GM18870 (cell line): ENCODE results near the gene KRT81.
"Not testable (repeated sequence)": the region's sequence is repeated elsewhere in the genome, so short reads cannot be mapped to it uniquely, and the experiment has no call there.

Source experiments
- ATAC-seq: cut with Tn5 transposase; IDR thresholded peaks from one replicate; pipeline ENCODE4 v1.9.1; 2021; ENCODE audit warnings: moderate library complexity; ENCODE audit not compliant: unreplicated experiment

Gene KRT81

GRCh38 chr12:52278575-52279421 lies 12.5 kb downstream of the KRT81 start:
- ATAC-seq: no peak

GRCh38 chr12:52277486-52278245 lies 13.7 kb downstream of the KRT81 start:
- ATAC-seq: no peak

GRCh38 chr12:52275686-52276085 lies 15.6 kb downstream of the KRT81 start:
- no peak for ATAC-seq

- ATAC-seq: no peak
Observed at GRCh38 chr12:52274521-52275120, 16.7 kb downstream of the KRT81 start, which contains the start of gene KRT86. Gene KRT86, plus strand, starts transcription at chr12:52274645. Its CDS starts 27,272 bp downstream, at chr12:52301917.

- no peak for ATAC-seq
Observed at GRCh38 chr12:52271158-52271557, 20.2 kb downstream of the KRT81 start.

- ATAC-seq: no peak
Observed at GRCh38 chr12:52270541-52271070, 20.7 kb downstream of the KRT81 start.

- ATAC-seq: no peak
Observed at GRCh38 chr12:52268212-52268611, 23.1 kb downstream of the KRT81 start.

- ATAC-seq: no peak
Observed at GRCh38 chr12:52267699-52268098, 23.6 kb downstream of the KRT81 start.

- ATAC-seq: no peak
Observed at GRCh38 chr12:52267266-52267665, 24.1 kb downstream of the KRT81 start.

GRCh38 chr12:52266514-52266913 lies 24.8 kb downstream of the KRT81 start:
- ATAC-seq: no peak

- ATAC-seq: no peak
Observed at GRCh38 chr12:52264435-52264825, 26.9 kb downstream of the KRT81 start.

- no peak for ATAC-seq
Observed at GRCh38 chr12:52263761-52264434, 27.4 kb downstream of the KRT81 start.

GRCh38 chr12:52262286-52262685 lies 29.0 kb downstream of the KRT81 start:
- ATAC-seq: no peak

GRCh38 chr12:52261208-52261484 lies 30.2 kb downstream of the KRT81 start:
- no peak for ATAC-seq

- no peak for ATAC-seq
Observed at GRCh38 chr12:52260361-52261207, 30.8 kb downstream of the KRT81 start.

GRCh38 chr12:52259657-52260243 lies 31.6 kb downstream of the KRT81 start:
- ATAC-seq: no peak

GRCh38 chr12:52258335-52258901 lies 32.9 kb downstream of the KRT81 start:
- no peak for ATAC-seq

GRCh38 chr12:52257922-52258321 lies 33.4 kb downstream of the KRT81 start:
- not testable (repeated sequence) for ATAC-seq

GRCh38 chr12:52257074-52257551 lies 34.2 kb downstream of the KRT81 start:
- ATAC-seq: no peak
